Keratinocyte (primary cell): ENCODE results near the gene GKN1.

Experiments
- CTCF ChIP-seq, 3 experiments: IDR thresholded peaks in 1 of 3; conservative IDR thresholded peaks in 1 of 3; optimal IDR thresholded peaks in 1 of 3; 2 replicates in 2 of 3; 3 replicates in 1 of 3; pipeline versions ENCODE3 to v1.5.1; 2011; ENCODE audit warnings: low read length in 3 of 3, mild to moderate bottlenecking in 3 of 3, moderate library complexity in 2 of 3, control low read depth in 1 of 3, inconsistent platforms in 1 of 3; ENCODE audit not compliant: insufficient read depth in 2 of 3; ENCODE audit errors: extremely low read depth in 1 of 3
- EZH2 ChIP-seq: IDR thresholded peaks from one replicate; pipeline ENCODE4 v1.6.1; 2012; ENCODE audit warnings: inconsistent platforms, mild to moderate bottlenecking, low read length, moderate library complexity

DNA sequence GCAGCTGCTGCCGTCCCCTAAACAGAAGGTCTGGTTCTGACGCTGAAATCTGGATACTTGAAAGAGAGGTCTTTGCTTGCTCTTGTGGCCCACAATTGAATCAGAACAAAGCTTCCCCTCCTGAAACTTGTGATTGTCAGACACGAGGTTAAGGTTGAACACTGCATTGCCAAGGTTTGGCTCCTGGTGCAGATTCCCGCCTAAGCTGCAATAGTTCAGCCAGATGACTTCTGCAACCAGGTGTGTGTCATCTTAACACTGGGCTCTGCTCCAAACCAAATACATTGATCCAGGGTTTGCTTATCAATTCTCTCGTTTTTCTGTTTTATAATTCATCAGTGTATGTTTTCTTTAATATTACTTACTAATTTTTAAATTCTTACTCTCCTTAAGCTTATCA lies 14.6 kb downstream of the GKN1 start:
- no peak for TF ChIP-seq EZH2
- no peak for TF ChIP-seq CTCF (optimal IDR thresholded peaks at IDR 0.05 in 1 of 3, IDR thresholded peaks at IDR 0.05 in 1 of 3, conservative IDR thresholded peaks at IDR 0.05 in 1 of 3; ENCODE audit: extremely low read depth in 1 of 3, insufficient read depth in 2 of 3, low read length in 3 of 3)
